Measurements from ENCODE around the gene WDSUB1. TPM values are rescaled to one million over a fixed set of nuclear protein-coding genes. Genes with fewer than 3 reads are reported as not detected.
A peak's percentile ranks its signal among the peaks of the same experiment; 100 is the strongest.

The WDSUB1 gene
- total and polyA plus RNA-seq, 2 of the 4 experiments (the other 2 are of a cell fraction) = 4.8 to 5.2 TPM

GRCh38 chr2:159211447-159212396 is 74.8 kb downstream of the WDSUB1 start:
- H4K20me1 ChIP-seq (ENCODE audit: insufficient read depth, low read length) = no peaks in the 10 kb centered on the region
- peaks cover 0 to 2% of the 10 kb centered on the region in 2 experiments; a peak in 2 of 4 replicates for H3K79me1 ChIP-seq (ENCODE audit: low read depth in 1 of 2, low read length in 2 of 2)
- H3K4ac ChIP-seq (ENCODE audit: low read depth, low read length) = 0 out of 2 replicates have a peak overlapping the region, but pooled peaks have one; percentile 45
- H3K27ac ChIP-seq (ENCODE audit: insufficient read depth, low read length) = no peak overlapping the region
- peak overlapping the region; percentile 39 for H2AK9ac ChIP-seq (replicated peaks; ENCODE audit: low read depth, low read length, poor library complexity)
- DNase-seq = peak; percentile 25
- H2BK15ac ChIP-seq (ENCODE audit: low read depth, low read length) = no peak overlapping the region
- TF ChIP-seq BHLHE40 (IDR thresholded peaks at IDR 0.05; ENCODE audit: low read depth, low read length) = no peak
- TF ChIP-seq RCOR1 (IDR thresholded peaks at IDR 0.05; ENCODE audit: insufficient replicate concordance, low read length) = no peak
- no peak for TF ChIP-seq POLR2A (IDR thresholded peaks at IDR 0.05; ENCODE audit: low read depth, low read length)
- peak; percentile 87 for ATAC-seq (ENCODE audit: low read depth)
- no peak overlapping the region for H3K4me2 ChIP-seq (ENCODE audit: low read depth, low read length)
- H3K9me3 ChIP-seq (ENCODE audit: control insufficient read depth, insufficient read depth, low read length) = no peaks in the 10 kb centered on the region
- WGBS, 2 experiments (ENCODE audit: extremely low coverage in 2 of 2, insufficient read length in 1 of 2) = 65% methylated on average over 4 of the region's 14 CpGs; no CpG with 5 or more reads in 1 of the 2 experiments
- no peak overlapping the region for H3K18ac ChIP-seq (ENCODE audit: low read depth, low read length)
- H3K27me3 ChIP-seq (ENCODE audit: control insufficient read depth, insufficient read depth, low read length) = no peaks in the 10 kb centered on the region
- ChIA-PET POLR2A (ENCODE audit: unreplicated experiment) (no interaction called here), CTCF (no interaction called here)
- H2AK5ac ChIP-seq (ENCODE audit: low read depth, low read length) = 0 out of 2 replicates have a peak overlapping the region, but pooled peaks have one; percentile 17
- H4K5ac ChIP-seq (ENCODE audit: low read depth, low read length) = no peak overlapping the region
- no TSS peak for BruUV-seq (replicated peaks)
- no peak overlapping the region for H3K4me3 ChIP-seq (ENCODE audit: insufficient read depth, low read depth, low read length)
- H3K9ac ChIP-seq (ENCODE audit: low read depth, low read length) = no peak overlapping the region
- H4K91ac ChIP-seq (ENCODE audit: insufficient read depth, low read depth, low read length) = no peak overlapping the region
- H2BK120ac ChIP-seq (ENCODE audit: low read depth, low read length) = 0 out of 2 replicates have a peak overlapping the region, but pooled peaks have one; percentile 16
- H3K14ac ChIP-seq (replicated peaks; ENCODE audit: low read depth, low read length) = peak overlapping the region; percentile 55; the same call in 1 of the 2 replicates
- H3K4me1 ChIP-seq (ENCODE audit: control insufficient read depth, insufficient read depth, low read length) = peaks cover 9% of the 10 kb centered on the region
- H3K23ac ChIP-seq (ENCODE audit: low read depth, low read length) = peak overlapping the region; percentile 20; the same call in 1 of the 2 replicates
- dilution Hi-C loops (cut with HindIII; ENCODE audit: low sequenced_read_pairs, unreplicated experiment) = no loop called here
- no peak overlapping the region for H3K56ac ChIP-seq (ENCODE audit: extremely low read depth, insufficient read depth, low read length)
- intact Hi-C loops (cut with micrococcal nuclease) = no loop called here
- in situ Hi-C loops (cut with MboI; ENCODE audit: low sequenced_read_pairs) = no loop called here
- no peak overlapping the region for H4K8ac ChIP-seq (ENCODE audit: low read depth in 2 of 2, low read length in 2 of 2)
- no peak overlapping the region for H2BK5ac ChIP-seq (ENCODE audit: low read depth, low read length, poor library complexity, severe bottlenecking)
- no peak overlapping the region for H2AFZ ChIP-seq (replicated peaks; ENCODE audit: low read length, poor library complexity)
- peaks cover 20% of the 10 kb centered on the region for H3K36me3 ChIP-seq (ENCODE audit: control insufficient read depth, insufficient read depth, low read length)
- H2BK20ac ChIP-seq (ENCODE audit: low read depth, low read length) = no peak overlapping the region
- H3K9me1 ChIP-seq (ENCODE audit: insufficient read depth, low read length) = peaks cover 18% of the 10 kb centered on the region
